Subcutaneous abdominal adipose tissue (tissue), 5 donors: ENCODE data around the gene MYO5C.

Source experiments
- H3K27ac ChIP-seq: one replicate; pipeline ENCODE4 v1.7.0; 2013; ENCODE audit warnings: low read depth, mild to moderate bottlenecking, inconsistent platforms, low read length, moderate library complexity
- H3K27me3 ChIP-seq, 5 donors: one replicate each; pipeline ENCODE4 v1.7.0; 2013; ENCODE audit warnings: low read length in 5 of 5, inconsistent platforms in 1 of 5; ENCODE audit not compliant: control insufficient read depth in 5 of 5, insufficient read depth in 4 of 5
- H3K36me3 ChIP-seq, 5 donors: one replicate each; pipeline ENCODE4 v1.7.0; 2013; ENCODE audit warnings: low read length in 5 of 5; ENCODE audit not compliant: control insufficient read depth in 5 of 5, insufficient read depth in 5 of 5
- H3K4me1 ChIP-seq, 5 donors: one replicate each; pipeline ENCODE4 v1.7.0; 2013; ENCODE audit warnings: low read length in 5 of 5, mild to moderate bottlenecking in 3 of 5, moderate library complexity in 1 of 5; ENCODE audit not compliant: control insufficient read depth in 5 of 5, insufficient read depth in 5 of 5
- H3K4me3 ChIP-seq, 5 donors: one replicate each; pipeline ENCODE4 v1.7.0; 2013; ENCODE audit warnings: low read length in 5 of 5, low read depth in 1 of 5
- H3K9ac ChIP-seq, 5 donors: one replicate each; pipeline ENCODE4 v1.7.0; 2013; ENCODE audit warnings: low read length in 5 of 5, mild to moderate bottlenecking in 4 of 5, moderate library complexity in 3 of 5
- H3K9me3 ChIP-seq, 5 donors: one replicate each; pipeline ENCODE4 v1.7.0; 2013; ENCODE audit warnings: low read length in 5 of 5; ENCODE audit not compliant: control insufficient read depth in 5 of 5
- donor health status: healthy.
- donor health status: healthy.
- donor health status: healthy.
- donor health status: healthy.
- donor health status: healthy.

The MYO5C gene

GRCh38 chr15:52295421-52296001, at the start of gene MYO5C:
Gene MYO5C (minus strand): TSS chr15:52295804. CDS start chr15:52295636, 168 bp downstream.
- peaks cover 0 to 2% (median 0%) of the 10 kb centered on the region in 5 donors for H3K9me3 ChIP-seq
- H3K27me3 ChIP-seq = peaks cover 4 to 20% (median 15%) of the 10 kb centered on the region in 5 donors
- no peaks in the 10 kb centered on the region for H3K36me3 ChIP-seq
- peak within 1 kb of the TSS; percentile 29 to 70 (median 61) for H3K4me3 ChIP-seq
- peak within 1 kb of the TSS in 3 of 5 donors; percentile 11 to 66 (median 30) for H3K9ac ChIP-seq
- peak within 1 kb of the TSS; percentile 50 for H3K27ac ChIP-seq
- peaks cover 2 to 25% (median 13%) of the 10 kb centered on the region in 5 donors for H3K4me1 ChIP-seq

DNA sequence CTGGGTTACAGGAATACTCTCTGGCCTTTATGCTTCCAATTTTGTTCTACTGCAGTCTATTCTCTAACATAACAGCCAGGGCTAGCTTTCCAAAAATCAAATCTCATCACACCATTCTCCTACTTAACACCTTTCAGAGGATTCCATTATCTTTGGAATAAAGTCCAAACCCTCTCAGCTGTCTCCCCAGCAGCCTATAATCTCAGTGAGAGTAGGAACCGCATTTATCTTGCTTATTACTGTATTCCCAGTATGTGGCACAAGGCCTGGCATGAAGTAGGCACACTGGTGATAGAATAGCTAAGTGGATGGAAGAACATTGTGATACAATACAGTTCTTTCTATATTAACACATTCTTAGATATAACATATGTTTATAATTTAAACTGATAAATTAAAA, 49.0 kb upstream of the MYO5C start:
- Histone ChIP-seq H3K4me3 (no peak overlapping the region), H3K27ac (no peak overlapping the region), H3K27me3 (no peaks in the 10 kb centered on the region), H3K9ac (no peak overlapping the region), H3K36me3 (peaks cover 9 to 29% (median 12%) of the 10 kb centered on the region in 5 donors), H3K4me1 (peaks cover 0 to 3% (median 0%) of the 10 kb centered on the region in 5 donors), H3K9me3 (no peaks in the 10 kb centered on the region)

- peaks cover 4 to 26% (median 13%) of the 10 kb centered on the region in 5 donors for H3K36me3 ChIP-seq
- no peak overlapping the region for H3K4me3 ChIP-seq
- no peaks in the 10 kb centered on the region for H3K27me3 ChIP-seq
- no peak overlapping the region for H3K9ac ChIP-seq
- no peak overlapping the region for H3K27ac ChIP-seq
- no peaks in the 10 kb centered on the region for H3K9me3 ChIP-seq
- H3K4me1 ChIP-seq = no peaks in the 10 kb centered on the region
Measured at GRCh38 chr15:52343831-52344230, 48.2 kb upstream of the MYO5C start.

DNA sequence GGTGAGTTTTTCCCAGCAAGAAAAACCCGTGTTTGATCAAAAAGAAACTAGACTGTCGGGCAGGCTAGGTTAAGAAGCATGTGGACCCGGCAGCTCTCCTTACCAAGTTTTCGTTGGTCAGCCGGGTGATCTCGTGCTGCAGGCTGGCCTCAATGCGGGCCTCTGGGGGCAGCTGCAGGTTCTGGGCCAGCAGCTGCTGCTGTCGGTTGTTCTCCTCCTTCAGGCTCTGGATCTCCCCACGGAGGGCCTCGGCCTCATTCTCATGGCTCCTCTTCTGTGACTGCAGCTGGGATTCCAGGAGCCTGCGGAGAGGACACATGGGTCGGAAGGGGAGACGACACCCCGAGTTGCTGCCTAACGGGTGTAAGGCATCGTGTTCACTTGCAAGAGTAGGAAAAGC, 44.5 kb upstream of the MYO5C start:
- Histone ChIP-seq H3K9me3 (no peaks in the 10 kb centered on the region), H3K27ac (no peak overlapping the region), H3K4me1 (no peaks in the 10 kb centered on the region), H3K27me3 (no peaks in the 10 kb centered on the region), H3K9ac (no peak overlapping the region), H3K36me3 (peaks cover 10 to 27% (median 19%) of the 10 kb centered on the region in 5 donors), H3K4me3 (no peak overlapping the region)

DNA sequence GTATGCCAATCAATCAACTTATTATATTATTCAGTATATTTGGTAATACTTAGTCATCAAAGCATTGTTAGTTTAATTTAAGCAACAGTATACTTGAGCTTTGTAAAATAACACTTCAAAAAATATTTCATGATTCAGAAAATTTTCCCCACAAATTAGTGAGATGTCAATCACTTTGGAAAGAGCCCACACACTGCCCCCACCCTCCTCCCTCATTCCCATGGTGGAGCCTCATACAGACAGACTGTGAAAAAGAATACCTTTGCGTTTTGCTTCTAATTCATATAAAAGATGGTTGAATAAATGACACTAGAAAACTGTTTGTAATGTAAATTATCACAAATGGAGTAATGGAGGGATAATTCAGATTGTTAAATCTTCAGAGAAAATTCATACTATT, 43.3 kb upstream of the MYO5C start:
- H3K4me1 ChIP-seq = no peaks in the 10 kb centered on the region
- no peaks in the 10 kb centered on the region for H3K27me3 ChIP-seq
- no peak overlapping the region for H3K27ac ChIP-seq
- peaks cover 10 to 36% (median 22%) of the 10 kb centered on the region in 5 donors for H3K36me3 ChIP-seq
- H3K9ac ChIP-seq = no peak overlapping the region
- no peak overlapping the region for H3K4me3 ChIP-seq
- H3K9me3 ChIP-seq = no peaks in the 10 kb centered on the region

GRCh38 chr15:52338058-52338457, 42.5 kb upstream of the MYO5C start:
- no peak overlapping the region for H3K27ac ChIP-seq
- H3K4me1 ChIP-seq = no peaks in the 10 kb centered on the region
- H3K9me3 ChIP-seq = no peaks in the 10 kb centered on the region
- H3K36me3 ChIP-seq = peaks cover 10 to 36% (median 22%) of the 10 kb centered on the region in 5 donors
- H3K27me3 ChIP-seq = no peaks in the 10 kb centered on the region
- H3K4me3 ChIP-seq = no peak overlapping the region
- H3K9ac ChIP-seq = no peak overlapping the region

- H3K9ac ChIP-seq = no peak overlapping the region
- no peaks in the 10 kb centered on the region for H3K9me3 ChIP-seq
- peaks cover 10 to 36% (median 22%) of the 10 kb centered on the region in 5 donors for H3K36me3 ChIP-seq
- H3K4me1 ChIP-seq = no peaks in the 10 kb centered on the region
- H3K27ac ChIP-seq = no peak overlapping the region
- no peaks in the 10 kb centered on the region for H3K27me3 ChIP-seq
- no peak overlapping the region for H3K4me3 ChIP-seq
Measured at GRCh38 chr15:52337198-52337853, 41.7 kb upstream of the MYO5C start.

DNA sequence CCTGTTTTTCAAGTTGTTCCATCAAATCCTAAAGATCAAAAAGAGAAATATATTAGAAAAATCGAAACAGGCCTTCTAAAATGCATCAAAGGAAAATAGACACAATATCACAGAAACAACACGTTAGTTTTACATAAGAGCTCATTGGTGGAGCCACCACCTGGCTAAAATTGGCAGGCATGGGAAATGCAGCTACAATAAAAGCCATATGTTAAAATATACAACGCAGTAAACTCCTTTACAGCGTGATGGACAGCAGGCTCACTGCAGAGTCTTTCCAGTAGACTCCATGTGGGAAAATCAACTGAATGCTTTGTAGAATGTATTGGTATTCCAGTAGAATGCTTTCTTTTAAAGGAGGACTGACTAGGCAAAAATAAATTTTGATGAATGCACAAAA, 40.9 kb upstream of the MYO5C start:
- Histone ChIP-seq H3K4me3 (no peak overlapping the region), H3K27me3 (no peaks in the 10 kb centered on the region), H3K9ac (no peak overlapping the region), H3K36me3 (peaks cover 10 to 38% (median 22%) of the 10 kb centered on the region in 5 donors), H3K27ac (no peak overlapping the region), H3K9me3 (no peaks in the 10 kb centered on the region), H3K4me1 (peaks cover 0 to 3% (median 2%) of the 10 kb centered on the region in 5 donors)

GRCh38 chr15:52334491-52335160, 39.0 kb upstream of the MYO5C start:
- Histone ChIP-seq H3K27ac (no peak overlapping the region), H3K9me3 (no peaks in the 10 kb centered on the region), H3K27me3 (no peaks in the 10 kb centered on the region), H3K9ac (no peak overlapping the region), H3K4me1 (peaks cover 0 to 12% (median 4%) of the 10 kb centered on the region in 5 donors), H3K36me3 (peaks cover 13 to 37% (median 20%) of the 10 kb centered on the region in 5 donors), H3K4me3 (no peak overlapping the region)
